Eye (tissue), 1 donor: ENCODE measurements around the gene SFXN1.
"Not testable (repeated sequence)": the region's sequence is repeated elsewhere in the genome, so short reads cannot be mapped to it uniquely, and the experiment has no call there.

Experiments
- DNase-seq: peaks from one replicate; pipeline ENCODE4 v3.0.0-alpha.2; 2015

Gene SFXN1, protein sequence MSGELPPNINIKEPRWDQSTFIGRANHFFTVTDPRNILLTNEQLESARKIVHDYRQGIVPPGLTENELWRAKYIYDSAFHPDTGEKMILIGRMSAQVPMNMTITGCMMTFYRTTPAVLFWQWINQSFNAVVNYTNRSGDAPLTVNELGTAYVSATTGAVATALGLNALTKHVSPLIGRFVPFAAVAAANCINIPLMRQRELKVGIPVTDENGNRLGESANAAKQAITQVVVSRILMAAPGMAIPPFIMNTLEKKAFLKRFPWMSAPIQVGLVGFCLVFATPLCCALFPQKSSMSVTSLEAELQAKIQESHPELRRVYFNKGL

DNA sequence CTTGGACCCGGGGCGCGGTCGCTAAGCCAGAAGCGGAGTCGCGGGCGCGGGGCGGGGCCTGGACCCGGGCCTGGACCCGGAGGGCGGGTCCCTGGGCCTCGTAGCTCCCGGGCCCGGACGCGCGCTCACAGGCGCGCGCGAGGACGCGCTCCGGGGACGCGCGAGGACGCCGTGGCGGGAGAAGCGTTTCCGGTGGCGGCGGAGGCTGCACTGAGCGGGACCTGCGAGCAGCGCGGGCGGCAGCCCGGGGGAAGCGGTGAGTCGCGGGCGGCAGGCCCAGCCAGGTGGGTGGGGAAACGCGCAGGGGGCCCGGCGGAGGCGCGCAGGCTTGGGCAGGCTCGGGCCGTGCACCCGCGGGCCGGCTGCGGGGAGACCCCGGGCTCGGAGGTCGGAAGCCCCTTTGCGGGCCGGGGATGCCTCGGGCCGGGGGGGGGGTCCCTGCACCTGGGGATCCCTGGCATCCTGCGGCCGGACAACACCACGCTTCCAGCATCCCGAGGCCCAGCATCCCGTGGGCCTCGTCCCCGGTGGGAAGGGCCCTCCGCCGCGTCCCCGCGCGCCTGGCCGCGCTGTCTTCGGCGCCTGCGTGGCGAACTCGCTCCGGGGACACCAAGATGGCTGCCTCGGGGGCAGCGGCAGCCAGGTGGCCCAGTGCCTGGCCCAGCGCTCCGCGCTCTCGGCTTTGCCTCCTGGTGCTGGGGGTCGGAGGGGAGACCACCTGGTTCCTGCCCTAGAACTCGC, at the start of gene SFXN1:
TSS of gene SFXN1 (plus strand) at position 177 of the 741 bp plus-strand sequence. CDS start 13,544 bp downstream, outside the sequence.
- peak; percentile 89 for DNase-seq

- DNase-seq = no peak
Measured at GRCh38 chr5:175434800-175435199, 43.6 kb upstream of the SFXN1 start.

GRCh38 chr5:175436359-175436758, 42.0 kb upstream of the SFXN1 start:
- no peak for DNase-seq

- DNase-seq = no peak
Measured at GRCh38 chr5:175438234-175438857, 40.0 kb upstream of the SFXN1 start.

DNA sequence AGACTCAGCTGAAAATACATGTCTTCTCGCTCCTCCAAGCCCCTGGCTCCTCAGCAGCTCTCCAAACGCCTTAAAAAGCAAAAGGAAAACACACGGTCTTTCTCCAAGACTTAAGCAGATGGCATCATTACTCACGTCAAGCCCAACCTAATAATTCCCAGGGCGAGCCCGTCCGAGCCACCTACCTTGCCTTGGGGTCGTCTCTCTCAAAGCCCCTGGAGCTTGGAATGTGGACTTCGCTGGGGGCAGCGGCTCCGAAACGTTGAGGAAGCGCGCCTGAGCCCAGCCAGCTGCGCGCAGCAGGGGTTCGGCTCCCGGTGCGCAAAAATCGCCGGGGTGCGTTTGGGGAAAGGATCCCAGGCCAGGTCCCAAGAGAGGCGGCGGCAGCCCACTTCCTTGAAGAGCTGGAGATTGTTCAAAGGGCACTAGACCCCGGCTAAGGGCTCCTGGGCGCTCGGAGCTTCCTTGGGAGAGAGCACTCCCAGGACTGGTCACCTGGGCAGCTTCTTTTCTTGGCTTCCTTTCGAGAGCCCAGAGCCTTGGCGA, 34.8 kb upstream of the SFXN1 start:
- peak; percentile 34 for DNase-seq

- peak; percentile 83 for DNase-seq
Measured at GRCh38 chr5:175444060-175444904, 34.1 kb upstream of the SFXN1 start, which contains the start of gene DRD1. DRD1 (minus strand) TSS chr5:175444182; CDS start chr5:175443099, 1,083 bp downstream.

DNA sequence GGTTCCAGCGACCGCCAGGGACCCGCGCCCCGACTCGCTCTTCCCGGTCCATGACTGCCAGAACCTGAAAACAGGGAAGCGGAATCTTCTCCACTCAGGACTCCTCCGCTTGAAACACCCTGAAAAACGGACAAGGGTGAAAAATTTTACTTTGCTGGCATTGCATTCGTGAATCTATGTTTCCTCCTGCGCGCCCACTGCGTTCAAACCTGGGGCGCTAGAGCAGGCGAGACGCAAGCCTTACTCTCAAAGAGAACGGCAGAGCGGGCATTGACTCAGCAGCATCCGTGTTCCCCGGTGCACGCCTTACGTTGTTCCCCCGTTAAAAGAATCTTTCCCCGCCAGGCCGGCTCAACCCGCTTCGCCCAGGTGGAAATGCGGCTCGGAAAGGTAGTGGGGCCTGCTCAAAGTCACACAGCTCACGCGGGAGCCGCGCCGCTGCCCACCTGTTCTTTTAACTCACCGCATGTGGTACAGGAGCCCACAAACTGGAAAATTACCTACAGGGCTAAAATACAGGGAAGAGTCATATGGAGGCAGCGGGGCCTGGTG, 33.4 kb upstream of the SFXN1 start:
- DNase-seq = no peak

DNA sequence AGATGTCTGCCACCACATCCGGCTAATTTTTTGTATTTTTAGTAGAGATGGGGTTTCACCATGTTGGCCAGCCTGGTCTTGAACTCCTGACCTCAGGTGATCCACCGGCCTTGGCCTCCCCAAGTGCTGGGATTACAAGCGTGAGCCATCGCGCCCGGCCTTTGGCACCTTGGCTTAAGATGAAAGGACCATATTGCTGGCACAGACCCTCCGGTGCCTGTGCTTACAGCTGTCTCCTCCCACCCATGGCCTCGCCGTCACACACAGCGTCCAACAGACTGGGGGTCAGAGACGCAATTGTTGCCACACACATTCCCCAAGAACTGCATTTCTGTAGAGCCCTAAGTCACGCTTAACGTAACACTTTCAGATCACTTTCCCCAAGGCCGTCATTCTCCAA, 32.0 kb upstream of the SFXN1 start:
- DNase-seq = not testable (repeated sequence)

GRCh38 chr5:175447571-175447970, 30.8 kb upstream of the SFXN1 start:
- DNase-seq = no peak

DNA sequence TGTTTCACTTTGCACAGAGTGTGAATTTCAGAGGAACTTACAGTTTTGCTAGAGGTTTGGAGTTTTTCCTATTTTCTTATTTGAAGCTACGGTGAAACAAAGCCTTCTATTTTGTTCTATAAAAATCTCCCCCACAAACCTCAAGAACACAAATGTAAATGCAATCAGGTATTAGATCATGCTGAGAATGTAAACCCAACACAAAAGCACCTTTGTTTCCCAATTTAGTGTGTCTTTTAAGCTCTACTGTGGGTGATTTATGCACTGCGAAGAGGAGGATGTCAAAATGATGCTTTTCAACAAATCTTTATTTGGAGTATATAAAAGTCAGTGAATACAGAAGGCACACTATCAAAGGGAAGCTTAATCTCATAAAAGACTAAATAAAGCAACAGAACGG, 30.1 kb upstream of the SFXN1 start:
- DNase-seq = no peak

- no peak for DNase-seq
Measured at GRCh38 chr5:175452166-175452565, 26.2 kb upstream of the SFXN1 start.

GRCh38 chr5:175454338-175454737, 24.0 kb upstream of the SFXN1 start:
- DNase-seq = not testable (repeated sequence)

GRCh38 chr5:175456105-175456742, 22.1 kb upstream of the SFXN1 start:
- DNase-seq = no peak

- no peak for DNase-seq
Measured at GRCh38 chr5:175457466-175457865, 20.9 kb upstream of the SFXN1 start.

DNA sequence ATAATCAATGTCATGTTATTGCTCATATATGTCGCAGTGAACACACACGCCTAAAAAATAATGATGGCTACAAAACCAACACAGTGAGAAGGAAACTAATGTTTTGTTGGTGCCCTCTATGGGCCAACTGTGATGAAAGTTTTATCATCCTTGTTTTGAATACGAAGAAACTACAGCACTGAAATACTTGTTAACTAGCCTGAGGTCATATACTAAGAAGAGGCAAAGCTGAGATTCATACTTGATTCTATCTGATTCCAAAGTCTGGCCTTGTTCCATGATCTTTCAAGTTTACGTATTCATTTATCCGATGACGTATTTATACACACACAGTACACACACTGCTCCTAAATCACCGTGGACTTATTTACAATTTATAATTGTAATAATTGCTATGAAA, 18.2 kb upstream of the SFXN1 start:
- peak; percentile 61 for DNase-seq

DNA sequence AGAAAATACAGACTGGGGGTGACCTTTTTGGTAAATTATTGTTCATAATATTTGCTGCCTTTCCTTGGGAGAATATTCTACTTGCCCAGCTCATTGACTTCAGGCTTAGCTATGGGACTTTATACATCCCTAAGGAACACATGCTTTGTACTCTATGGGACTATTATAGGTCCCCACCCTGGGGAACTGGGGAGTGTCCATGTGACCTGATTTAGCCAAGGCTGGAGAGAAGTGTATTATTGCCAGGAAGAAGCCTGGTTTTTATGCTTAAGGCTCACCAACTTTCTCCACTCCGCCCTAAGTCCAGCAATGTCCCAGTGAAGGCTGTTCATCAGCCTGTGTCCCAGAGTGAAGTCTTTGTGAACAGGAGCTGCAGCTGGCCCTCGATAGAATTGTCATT, 17.8 kb upstream of the SFXN1 start:
- DNase-seq = no peak

GRCh38 chr5:175461370-175461769, 17.0 kb upstream of the SFXN1 start:
- no peak for DNase-seq

DNA sequence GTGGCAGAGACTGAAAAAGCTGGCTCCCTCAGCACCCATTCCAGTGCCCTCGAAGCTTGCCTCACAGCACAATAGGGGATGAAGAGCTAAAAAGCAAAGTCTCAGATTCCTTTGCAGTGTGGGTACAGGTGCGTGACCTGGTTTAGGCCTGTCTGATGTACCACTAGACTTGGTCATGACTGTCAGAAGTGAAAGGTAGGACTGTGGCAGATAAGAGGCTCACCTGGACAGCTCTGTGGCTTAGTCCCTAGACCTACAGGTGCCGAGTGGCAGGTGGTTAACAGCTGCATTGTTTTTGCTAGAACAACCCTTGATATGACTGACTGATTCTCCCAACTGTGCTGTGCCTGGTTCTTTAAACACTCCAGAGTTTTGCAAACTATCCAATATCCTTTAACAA, 14.7 kb upstream of the SFXN1 start:
- no peak for DNase-seq

GRCh38 chr5:175464074-175464941, 14.1 kb upstream of the SFXN1 start:
- peak; percentile 89 for DNase-seq

- no peak for DNase-seq
Measured at GRCh38 chr5:175464942-175465233, 13.5 kb upstream of the SFXN1 start.

DNA sequence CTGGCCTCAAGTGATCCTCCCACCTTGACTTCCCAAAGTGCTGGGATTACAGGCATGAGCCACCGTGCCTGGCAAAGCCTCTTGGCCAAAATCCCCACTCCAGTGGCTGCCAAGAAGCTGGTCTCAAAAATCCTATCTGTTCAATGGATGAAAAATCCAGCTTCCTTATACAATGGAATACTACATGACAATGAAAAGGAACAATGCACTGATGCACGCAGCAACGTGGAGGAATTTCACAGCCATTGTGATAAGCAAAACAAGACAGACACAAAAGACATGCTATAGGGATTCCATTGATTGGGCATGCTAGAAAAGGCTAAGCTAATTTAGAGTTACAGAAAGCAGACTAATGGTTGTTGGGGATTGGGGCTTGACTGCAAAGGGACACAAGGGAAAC, 13.1 kb upstream of the SFXN1 start:
- DNase-seq = no peak
